ENCODE measurements around the gene EZR. TPM values are rescaled to one million over a fixed set of nuclear protein-coding genes. Genes with fewer than 3 reads are reported as not detected.

Gene EZR
- total RNA-seq, 1 experiment from 2014 or later = 263 TPM

DNA sequence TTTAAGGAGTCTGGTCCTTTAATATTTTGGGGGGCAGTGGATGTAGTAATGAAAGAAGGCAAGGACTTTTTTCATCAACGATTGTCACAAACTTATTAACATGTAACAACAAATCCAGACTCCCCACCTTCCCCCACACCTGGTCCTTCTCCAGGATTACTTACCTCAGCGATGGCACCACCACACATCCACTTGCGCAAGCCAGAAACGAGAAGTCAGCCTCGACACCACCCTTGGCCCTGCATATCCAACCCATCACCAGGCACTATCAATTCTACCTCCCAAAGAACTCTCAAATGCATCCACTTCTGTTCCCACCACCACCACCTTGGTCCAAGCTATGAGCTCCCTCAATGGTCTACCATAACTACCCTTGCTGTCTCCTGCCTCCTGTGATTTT lies 6.6 kb downstream of the EZR start:
- no peak overlapping the region for H3K27ac ChIP-seq (ENCODE audit: low read length)
- DNase-seq (ENCODE audit: low read depth, low spot score) (no peak), ATAC-seq (no peak)
- CTCF ChIA-PET = no interaction called here
- H3K36me3 ChIP-seq (ENCODE audit: control insufficient read depth, insufficient read depth, low read length) = peaks cover 50% of the 10 kb centered on the region
- TF ChIP-seq, protein P1, sequence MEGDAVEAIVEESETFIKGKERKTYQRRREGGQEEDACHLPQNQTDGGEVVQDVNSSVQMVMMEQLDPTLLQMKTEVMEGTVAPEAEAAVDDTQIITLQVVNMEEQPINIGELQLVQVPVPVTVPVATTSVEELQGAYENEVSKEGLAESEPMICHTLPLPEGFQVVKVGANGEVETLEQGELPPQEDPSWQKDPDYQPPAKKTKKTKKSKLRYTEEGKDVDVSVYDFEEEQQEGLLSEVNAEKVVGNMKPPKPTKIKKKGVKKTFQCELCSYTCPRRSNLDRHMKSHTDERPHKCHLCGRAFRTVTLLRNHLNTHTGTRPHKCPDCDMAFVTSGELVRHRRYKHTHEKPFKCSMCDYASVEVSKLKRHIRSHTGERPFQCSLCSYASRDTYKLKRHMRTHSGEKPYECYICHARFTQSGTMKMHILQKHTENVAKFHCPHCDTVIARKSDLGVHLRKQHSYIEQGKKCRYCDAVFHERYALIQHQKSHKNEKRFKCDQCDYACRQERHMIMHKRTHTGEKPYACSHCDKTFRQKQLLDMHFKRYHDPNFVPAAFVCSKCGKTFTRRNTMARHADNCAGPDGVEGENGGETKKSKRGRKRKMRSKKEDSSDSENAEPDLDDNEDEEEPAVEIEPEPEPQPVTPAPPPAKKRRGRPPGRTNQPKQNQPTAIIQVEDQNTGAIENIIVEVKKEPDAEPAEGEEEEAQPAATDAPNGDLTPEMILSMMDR (IDR thresholded peaks at IDR 0.05) = no peak
- TF ChIP-seq TCF7L2 (IDR thresholded peaks at IDR 0.05; ENCODE audit: low read depth, low read length) (no peak), REST (IDR thresholded peaks at IDR 0.05; ENCODE audit: insufficient read depth in 1 of 2, low read depth in 2 of 2, low read length in 1 of 2) (no peak), POLR2AphosphoS5 (IDR thresholded peaks at IDR 0.05; ENCODE audit: low read depth, low read length) (no peak), SIN3A (IDR thresholded peaks at IDR 0.05; ENCODE audit: borderline replicate concordance, insufficient read depth, low read depth, low read length) (no peak)
- H3K4me3 ChIP-seq (ENCODE audit: low read depth in 2 of 2, low read length in 2 of 2) = no peak overlapping the region
- H3K9me3 ChIP-seq (ENCODE audit: control insufficient read depth, insufficient read depth, low read depth, low read length) = no peaks in the 10 kb centered on the region
- H3K27me3 ChIP-seq (ENCODE audit: control insufficient read depth, insufficient read depth, low read length) = no peaks in the 10 kb centered on the region
- BruUV-seq (replicated peaks) = no TSS peak
- H3K4me1 ChIP-seq (ENCODE audit: control insufficient read depth, insufficient read depth, low read length) = peaks cover 78% of the 10 kb centered on the region
- POLR2A ChIA-PET = interaction anchor here (1.9 kb wide), 1 partner anchor 57 kb away, joined by 7 read pairs; no protein-coding TSS in a partner anchor
- in situ Hi-C loops (cut with HindIII; ENCODE audit: low pct_unique_long_range_greater_than_20kb, low sequenced_read_pairs) = no loop called here
- intact Hi-C loops (cut with micrococcal nuclease; ENCODE audit: unreplicated experiment) = loop anchor here (5.0 kb wide), 1 partner anchor 160 kb away; no protein-coding TSS in a partner anchor

DNA sequence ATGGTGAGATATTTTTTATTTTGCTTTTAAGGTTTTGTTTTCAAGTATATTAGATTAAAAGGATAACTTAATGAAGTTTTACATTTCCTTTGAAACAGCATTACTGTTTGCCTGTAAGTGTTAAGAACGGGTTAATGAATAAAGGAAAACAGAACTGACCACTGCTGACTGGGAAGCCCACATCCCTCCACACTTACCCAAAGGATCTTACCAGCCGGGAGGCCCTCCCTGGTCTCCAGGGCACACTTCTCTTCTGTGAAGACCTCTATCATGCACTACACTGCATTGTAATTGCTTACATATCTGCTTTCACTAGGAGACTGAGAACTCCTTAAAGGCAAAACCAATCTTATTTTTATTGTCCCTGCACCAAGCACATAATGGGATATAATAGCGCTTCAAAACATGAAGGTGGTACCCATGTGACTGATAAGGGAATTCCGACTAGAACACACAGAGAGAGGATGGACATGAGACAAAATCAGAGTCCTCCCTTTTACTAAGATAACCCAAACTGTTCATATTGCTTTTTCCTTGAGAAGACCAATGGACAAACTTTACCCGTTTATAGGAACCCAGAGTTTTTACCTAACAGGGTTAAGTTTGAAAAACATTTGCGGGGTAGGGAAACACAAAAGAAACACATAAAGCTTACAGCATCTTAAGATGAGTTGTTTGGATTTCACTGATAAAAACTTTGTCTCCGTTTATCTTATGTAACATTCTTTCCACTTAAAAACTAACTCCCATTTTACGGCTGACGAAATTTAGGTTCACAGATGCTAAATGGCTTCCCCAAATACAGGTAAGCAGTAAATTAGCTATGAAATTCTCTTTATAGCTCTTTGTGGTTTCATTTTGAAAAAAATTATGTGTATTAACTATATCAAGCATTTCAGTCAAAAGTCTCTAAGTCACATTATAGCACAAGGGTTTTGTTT lies 8.7 kb downstream of the EZR start:
- intact Hi-C loops (cut with micrococcal nuclease; ENCODE audit: unreplicated experiment) = loop anchor here (5.0 kb wide), 1 partner anchor 162 kb away; no protein-coding TSS in a partner anchor
- ATAC-seq (no peak), DNase-seq (ENCODE audit: low read depth, low spot score) (no peak)
- Histone ChIP-seq H3K9me3 (ENCODE audit: control insufficient read depth, insufficient read depth, low read depth, low read length) (no peaks in the 10 kb centered on the region), H3K4me3 (ENCODE audit: low read depth in 2 of 2, low read length in 2 of 2) (no peak overlapping the region), H3K27me3 (ENCODE audit: control insufficient read depth, insufficient read depth, low read length) (no peaks in the 10 kb centered on the region), H3K36me3 (ENCODE audit: control insufficient read depth, insufficient read depth, low read length) (peaks cover 34% of the 10 kb centered on the region), H3K4me1 (ENCODE audit: control insufficient read depth, insufficient read depth, low read length) (peaks cover 89% of the 10 kb centered on the region), H3K27ac (ENCODE audit: low read length) (no peak overlapping the region)
- in situ Hi-C loops (cut with HindIII; ENCODE audit: low pct_unique_long_range_greater_than_20kb, low sequenced_read_pairs) = no loop called here
- BruUV-seq (replicated peaks) = no TSS peak
- TF ChIP-seq REST (IDR thresholded peaks at IDR 0.05; ENCODE audit: insufficient read depth in 1 of 2, low read depth in 2 of 2, low read length in 1 of 2) (no peak), POLR2AphosphoS5 (IDR thresholded peaks at IDR 0.05; ENCODE audit: low read depth, low read length) (no peak), SIN3A (IDR thresholded peaks at IDR 0.05; ENCODE audit: borderline replicate concordance, insufficient read depth, low read depth, low read length) (no peak), TCF7L2 (IDR thresholded peaks at IDR 0.05; ENCODE audit: low read depth, low read length) (no peak)
- TF ChIP-seq, protein P1 (IDR thresholded peaks at IDR 0.05) = no peak
- ChIA-PET CTCF (no interaction called here), POLR2A (no interaction called here)
